A549 (cell line): Measurements from ENCODE around the gene PEA15. TPM values are rescaled to one million over a fixed set of nuclear protein-coding genes. Genes with fewer than 3 reads are reported as not detected.

Experiments used
- ATAC-seq, 2 experiments: fragments of 200-7000 bp in 1 of 2; fragments of >200 bp in 1 of 2; cut with Nextera tagmentation in 1 of 2; cut with Tn5 transposase in 1 of 2; 3 replicates each; pipeline versions ENCODE4 v1.8.0 to v1.9.1; 2018 to 2020; ENCODE audit warnings: mild to moderate bottlenecking in 1 of 2, moderate library complexity in 1 of 2
- CTCF ChIA-PET: fragments of 300-600 bp; sonication (Branson Sonifier 250); formaldehyde crosslinking; extraction: SDS; loops from one replicate; lab custom pipeline; 2021; ENCODE audit warnings: antibody characterized with exemption, inconsistent platforms; lab: Yijun Ruan, JAX
- POLR2A ChIA-PET: fragments of 350-600 bp; formaldehyde crosslinking; extraction: SDS; loops from one replicate; lab custom pipeline; 2021; ENCODE audit warnings: antibody characterized with exemption, inconsistent platforms; lab: Yijun Ruan, JAX
- DNase-seq, 2 experiments: peaks; one replicate each; pipeline versions ENCODE4 v3.0.0 to v3.0.0-alpha.2; 2011 to 2016; ENCODE audit warnings: low read depth in 1 of 2, low spot score in 1 of 2
- FAIRE-seq: peaks from 2 replicates; lab custom pipeline; 2011; peaks lifted over from hg19 to GRCh38; lab: Jason Lieb, UNC
- H3K27ac ChIP-seq, 2 experiments: fragments of >200 bp; sonication (Bioruptor Twin); formaldehyde crosslinking; 3 replicates each; pipeline ENCODE4 v1.5.1; 2016 to 2017
- H3K4me1 ChIP-seq: fragments of >200 bp; sonication (Bioruptor Twin); formaldehyde crosslinking; 3 replicates; pipeline ENCODE4 v1.6.1; 2016
- H3K4me2 ChIP-seq: fragments of >200 bp; sonication (Bioruptor Twin); formaldehyde crosslinking; 3 replicates; pipeline ENCODE4 v1.6.1; 2016
- H3K4me3 ChIP-seq: fragments of >200 bp; sonication (Bioruptor Twin); formaldehyde crosslinking; 3 replicates; pipeline ENCODE4 v1.5.1; 2016
- H3K9me3 ChIP-seq: fragments of >200 bp; sonication (Bioruptor Twin); formaldehyde crosslinking; 3 replicates; pipeline ENCODE4 v1.6.1; 2016
- CBX2 ChIP-seq: fragments of 200-600 bp; sonication (generic); IDR thresholded peaks from 2 replicates; pipeline ENCODE4 v1.6.1; 2016; ENCODE audit warnings: low read depth, mild to moderate bottlenecking, borderline replicate concordance
- CEBPB ChIP-seq, 2 experiments: fragments of >200 bp in 1 of 2; sonication (Bioruptor Twin) in 1 of 2; formaldehyde crosslinking in 1 of 2; IDR thresholded peaks; 2 replicates each; pipeline ENCODE4 v1.6.1; 2012 to 2016
- CHD2 ChIP-seq: fragments of 150-350 bp; IDR thresholded peaks from 2 replicates; pipeline ENCODE4 v1.6.1; 2014; ENCODE audit warnings: low read length; ENCODE audit not compliant: partially characterized antibody
- CHD4 ChIP-seq: fragments of 200-600 bp; sonication (generic); IDR thresholded peaks from 2 replicates; pipeline ENCODE4 v1.6.1; 2016; ENCODE audit warnings: antibody characterized with exemption, mild to moderate bottlenecking, borderline replicate concordance
- EP300 ChIP-seq, 2 experiments: fragments of >200 bp; sonication (Bioruptor Twin); formaldehyde crosslinking; IDR thresholded peaks; 2 replicates in 1 of 2; 3 replicates in 1 of 2; pipeline ENCODE4 v1.6.1; 2016 to 2017
- ESRRA ChIP-seq: fragments of 150-350 bp; IDR thresholded peaks from 2 replicates; pipeline ENCODE4 v1.6.1; 2014; ENCODE audit warnings: mild to moderate bottlenecking, low read length, borderline replicate concordance
- FOSB ChIP-seq: fragments of 250-450 bp; sonication (Bioruptor Pico); IDR thresholded peaks from 2 replicates; pipeline ENCODE4 v1.5.0; 2020; ENCODE audit warnings: mild to moderate bottlenecking, moderate library complexity
- FOSL2 ChIP-seq, 2 experiments: fragments of 450-650 bp in 1 of 2; fragments of >200 bp in 1 of 2; sonication (Bioruptor Twin) in 1 of 2; formaldehyde crosslinking; IDR thresholded peaks; 2 replicates each; pipeline versions ENCODE4 v1.5.0 to v1.6.1; 2016 to 2020; ENCODE audit warnings: mild to moderate bottlenecking in 1 of 2, moderate library complexity in 1 of 2
- GATA3 ChIP-seq: IDR thresholded peaks from 2 replicates; pipeline ENCODE4 v1.6.1; 2012; ENCODE audit warnings: borderline replicate concordance
- HDAC2 ChIP-seq: fragments of 200-600 bp; sonication (generic); IDR thresholded peaks from 2 replicates; pipeline ENCODE4 v1.6.1; 2016
- HEYL ChIP-seq: fragments of 250-450 bp; sonication (Bioruptor Pico); IDR thresholded peaks from 2 replicates; pipeline ENCODE4 v1.8.0; 2021; ENCODE audit warnings: mild to moderate bottlenecking, moderate library complexity
- HOXB13 ChIP-seq: fragments of 250-450 bp; sonication (Bioruptor Pico); IDR thresholded peaks from 2 replicates; pipeline ENCODE4 v1.5.0; 2020; ENCODE audit warnings: low read depth, mild to moderate bottlenecking, moderate library complexity
- JUN ChIP-seq, 2 experiments: fragments of >200 bp; sonication (Bioruptor Twin); formaldehyde crosslinking; IDR thresholded peaks; 2 replicates in 1 of 2; 3 replicates in 1 of 2; pipeline ENCODE4 v1.6.1; 2016 to 2017
- JUNB ChIP-seq: fragments of >200 bp; sonication (Bioruptor Twin); formaldehyde crosslinking; IDR thresholded peaks from 2 replicates; pipeline ENCODE4 v1.6.1; 2016
- KDM1A ChIP-seq: fragments of 200-600 bp; sonication (generic); IDR thresholded peaks from 2 replicates; pipeline ENCODE4 v1.6.1; 2016; ENCODE audit warnings: low read depth, mild to moderate bottlenecking
- NFE2L2 ChIP-seq: fragments of 150-350 bp; conservative IDR thresholded peaks from 2 replicates; pipeline ENCODE4 v1.6.1; 2014; ENCODE audit warnings: low read length
- NPAS2 ChIP-seq: fragments of 250-450 bp; sonication (Bioruptor Pico); IDR thresholded peaks from 2 replicates; pipeline ENCODE4 v1.8.0; 2022; ENCODE audit warnings: mild to moderate bottlenecking, moderate library complexity, borderline replicate concordance
- NR3C1 ChIP-seq: fragments of >200 bp; sonication (Bioruptor Twin); formaldehyde crosslinking; IDR thresholded peaks from 3 replicates; pipeline ENCODE4 v1.6.1; 2017
- RAD21 ChIP-seq, 2 experiments: fragments of >200 bp in 1 of 2; sonication (Bioruptor Twin) in 1 of 2; formaldehyde crosslinking in 1 of 2; IDR thresholded peaks in 1 of 2; conservative IDR thresholded peaks in 1 of 2; 2 replicates in 1 of 2; 3 replicates in 1 of 2; pipeline ENCODE4 v1.6.1; 2012 to 2018; ENCODE audit warnings: inconsistent platforms in 1 of 2
- RARB ChIP-seq: fragments of 250-450 bp; sonication (Bioruptor Pico); IDR thresholded peaks from 2 replicates; pipeline ENCODE4 v1.8.0; 2021; ENCODE audit warnings: mild to moderate bottlenecking, moderate library complexity
- REST ChIP-seq: fragments of 200-600 bp; sonication (generic); IDR thresholded peaks from 2 replicates; pipeline ENCODE4 v1.6.1; 2016; ENCODE audit warnings: antibody characterized with exemption, mild to moderate bottlenecking, moderate library complexity
- RFX5 ChIP-seq: fragments of 450-650 bp; IDR thresholded peaks from 2 replicates; pipeline ENCODE4 v1.7.1; 2014; ENCODE audit warnings: antibody characterized with exemption, mild to moderate bottlenecking, moderate library complexity
- RNF2 ChIP-seq: fragments of 200-600 bp; sonication (generic); IDR thresholded peaks from 2 replicates; pipeline ENCODE4 v1.6.1; 2016; ENCODE audit warnings: low read depth, mild to moderate bottlenecking, antibody characterized with exemption, moderate library complexity, borderline replicate concordance
- TFCP2L1 ChIP-seq: fragments of 250-450 bp; sonication (Bioruptor Pico); IDR thresholded peaks from 2 replicates; pipeline ENCODE4 v1.5.0; 2021; ENCODE audit warnings: mild to moderate bottlenecking
- ZSCAN20 ChIP-seq: fragments of 250-450 bp; sonication (Bioruptor Pico); IDR thresholded peaks from 2 replicates; pipeline ENCODE4 v1.8.0; 2022; ENCODE audit warnings: mild to moderate bottlenecking, moderate library complexity
- WGBS: methylation state at CpG from one replicate; pipeline ENCODE4 v1.1.6; 2017; ENCODE audit errors: missing lambda C conversion rate; 5-methylcytosine and 5-hydroxymethylcytosine counted together
- polyA plus RNA-seq, 4 experiments: library from polyadenylated mRNA; depleted of rRNA in 3 of 4; stranded (reverse); fragments of >200 nt; fragmentation: RNase III in 1 of 4; extraction: RNeasy Plus Mini Kit Qiagen cat#74134 plus additional on column Dnase treatment in 1 of 4; gene quantifications; 2 replicates in 3 of 4; 3 replicates in 1 of 4; pipeline ENCODE4 v1.2.3, GENCODE V29; 2011 to 2017

The PEA15 gene
- polyA plus RNA-seq, 2 of the 4 experiments (the other 2 are of a cell fraction): 115 to 136 TPM

GRCh38 chr1:160243767-160244166 is 38.6 kb downstream of the PEA15 start (continued):
- no peak for TF ChIP-seq RAD21 (conservative IDR thresholded peaks at IDR 0.05 in 1 of 2, IDR thresholded peaks at IDR 0.05 in 1 of 2)
- no peak for TF ChIP-seq NR3C1
- TF ChIP-seq CHD2: no peak
- no peak for TF ChIP-seq RNF2
- TF ChIP-seq RFX5: no peak
- no peak for TF ChIP-seq GATA3
- no peak for TF ChIP-seq ESRRA
- TF ChIP-seq HDAC2: no peak

GRCh38 chr1:160244209-160244608 is 39.0 kb downstream of the PEA15 start:
- no peak for ATAC-seq
- POLR2A ChIA-PET: interaction anchor here (1.5 kb wide), 1 partner anchor 18 kb away, joined by 4 read pairs; the partner anchor contains the start of gene DCAF8
- no peak overlapping the region for H3K27ac ChIP-seq
- CTCF ChIA-PET: interaction anchor here (0.7 to 5.7 kb wide), 11 partner anchors 8 to 1505 kb away, joined by 3 to 60 read pairs (median 11); partner anchors contain the start of genes CASQ1 and DUSP12
- H3K4me2 ChIP-seq: no peak overlapping the region
- no peak for FAIRE-seq
- peaks cover 16% of the 10 kb centered on the region for H3K4me1 ChIP-seq
- no peak for DNase-seq
- no peak for TF ChIP-seq JUNB
- no peak for TF ChIP-seq REST
- TF ChIP-seq HOXB13 (CRISPR knock-in tag): no peak
- TF ChIP-seq ESRRA: no peak
- no peak for TF ChIP-seq HDAC2
- no peak for TF ChIP-seq HEYL (CRISPR knock-in tag)
- no peak for TF ChIP-seq FOSB (CRISPR knock-in tag)
- no peak for TF ChIP-seq ZSCAN20 (CRISPR knock-in tag)
- no peak for TF ChIP-seq RAD21 (conservative IDR thresholded peaks at IDR 0.05 in 1 of 2, IDR thresholded peaks at IDR 0.05 in 1 of 2)
- TF ChIP-seq, all 56 proteins: peak for 0
- Histone ChIP-seq H3K4me3 (no peak overlapping the region), H3K9me3 (no peaks in the 10 kb centered on the region)
- 81% methylated on average over 1 of the region's 1 CpG for WGBS

GRCh38 chr1:160245434-160245833 is 40.2 kb downstream of the PEA15 start:
- H3K4me3 ChIP-seq: no peak overlapping the region
- FAIRE-seq: no peak
- 92% methylated on average over 1 of the region's 1 CpG for WGBS
- H3K4me2 ChIP-seq: no peak overlapping the region
- POLR2A ChIA-PET: interaction anchor here (1.5 kb wide), 1 partner anchor 17 kb away, joined by 4 read pairs; the partner anchor contains the start of gene DCAF8
- no peak for ATAC-seq
- DNase-seq: no peak
- peaks cover 16% of the 10 kb centered on the region for H3K4me1 ChIP-seq
- CTCF ChIA-PET: interaction anchor here (1.3 to 4.2 kb wide), 9 partner anchors 9 to 160 kb away, joined by 3 to 26 read pairs (median 5); partner anchors contain the start of gene CASQ1
- no peak overlapping the region for H3K27ac ChIP-seq
- H3K9me3 ChIP-seq: no peaks in the 10 kb centered on the region
- TF ChIP-seq JUNB: no peak
- no peak for TF ChIP-seq NPAS2 (CRISPR knock-in tag)
- TF ChIP-seq FOSL2 (IDR thresholded peaks at IDR 0.05): no peak
- TF ChIP-seq FOSL2 (CRISPR knock-in tag; IDR thresholded peaks at IDR 0.05): no peak
- no peak for TF ChIP-seq NR3C1
- TF ChIP-seq CEBPB (IDR thresholded peaks at IDR 0.05): no peak
- no peak for TF ChIP-seq TFCP2L1
- no peak for TF ChIP-seq RARB (CRISPR knock-in tag)
- TF ChIP-seq GATA3: no peak
- no peak for TF ChIP-seq NFE2L2
- no peak for TF ChIP-seq EP300 (IDR thresholded peaks at IDR 0.05)
- no peak for TF ChIP-seq JUN (IDR thresholded peaks at IDR 0.05)
- TF ChIP-seq HOXB13 (CRISPR knock-in tag): no peak
- no peak for TF ChIP-seq ZSCAN20 (CRISPR knock-in tag)
- TF ChIP-seq CBX2: no peak
- no peak for TF ChIP-seq KDM1A
- no peak for TF ChIP-seq FOSB (CRISPR knock-in tag)
- no peak for TF ChIP-seq CHD4
